DOHH2 (cell line): Measurements from ENCODE around the gene DNAJC15.

Experiments
- H3F3A ChIP-seq: fragments of 200-600 bp; sonication (generic), shearing (Covaris generic); 2 replicates; pipeline ENCODE4 v1.6.0; 2016; ENCODE audit warnings: antibody characterized with exemption, mild to moderate bottlenecking; ENCODE audit not compliant: control insufficient read depth, insufficient read depth
- H3K27ac ChIP-seq: fragments of 200-600 bp; sonication (generic); 2 replicates; pipeline ENCODE4 v1.5.1; 2014; ENCODE audit warnings: low read depth, mild to moderate bottlenecking, low read length, moderate library complexity
- H3K27me3 ChIP-seq: fragments of 200-600 bp; sonication (generic); 2 replicates; pipeline ENCODE4 v1.6.1; 2014; ENCODE audit warnings: mild to moderate bottlenecking, low read length, mixed read lengths; ENCODE audit not compliant: control insufficient read depth
- H3K36me3 ChIP-seq: fragments of 200-600 bp; sonication (generic); 2 replicates; pipeline ENCODE4 v1.6.1; 2014; ENCODE audit warnings: mild to moderate bottlenecking, low read length, moderate library complexity, mixed read lengths; ENCODE audit not compliant: control insufficient read depth
- H3K4me1 ChIP-seq: fragments of 200-600 bp; sonication (generic); 2 replicates; pipeline ENCODE4 v1.6.1; 2014; ENCODE audit warnings: mild to moderate bottlenecking, low read length, mixed read lengths; ENCODE audit not compliant: control insufficient read depth
- H3K4me2 ChIP-seq: fragments of 200-600 bp; sonication (generic); 2 replicates; pipeline ENCODE4 v1.6.0; 2014; ENCODE audit warnings: mild to moderate bottlenecking, low read length, moderate library complexity
- H3K4me3 ChIP-seq: fragments of 200-600 bp; sonication (generic); 2 replicates; pipeline ENCODE4 v1.5.1; 2014; ENCODE audit warnings: mild to moderate bottlenecking, low read length, mixed read lengths
- H3K79me2 ChIP-seq: fragments of 200-600 bp; sonication (generic); 2 replicates; pipeline ENCODE4 v1.6.1; 2014; ENCODE audit warnings: mild to moderate bottlenecking, low read length, mixed read lengths; ENCODE audit not compliant: control insufficient read depth
- H3K9me2 ChIP-seq: fragments of 200-600 bp; sonication (generic); replicated peaks from 2 replicates; pipeline ENCODE4 v1.6.1; 2014; ENCODE audit warnings: mild to moderate bottlenecking, low read length, mixed read lengths; ENCODE audit not compliant: control insufficient read depth
- H3K9me3 ChIP-seq: fragments of 200-600 bp; sonication (generic); 2 replicates; pipeline ENCODE4 v1.6.1; 2014; ENCODE audit warnings: antibody characterized with exemption, low read length, mixed read lengths; ENCODE audit not compliant: control insufficient read depth, insufficient read depth
- H4K20me1 ChIP-seq: fragments of 200-600 bp; sonication (generic); 2 replicates; pipeline ENCODE4 v1.6.0; 2014; ENCODE audit warnings: low read depth, mild to moderate bottlenecking, antibody characterized with exemption, low read length, moderate library complexity; ENCODE audit not compliant: control insufficient read depth, insufficient read depth
- EZH2phosphoT487 ChIP-seq: fragments of 200-600 bp; sonication (generic); IDR thresholded peaks from 2 replicates; pipeline ENCODE4 v1.6.1; 2017; ENCODE audit warnings: borderline replicate concordance, mild to moderate bottlenecking, antibody characterized with exemption, low read length, moderate library complexity, mixed read lengths
- TF ChIP-seq, protein P1 (sequence below): fragments of 200-600 bp; sonication (generic); IDR thresholded peaks from one replicate; pipeline ENCODE4 v1.5.1; 2014; ENCODE audit warnings: antibody characterized with exemption, mild to moderate bottlenecking, low read depth, low read length; ENCODE audit not compliant: poor library complexity, severe bottlenecking

The DNAJC15 gene

DNA sequence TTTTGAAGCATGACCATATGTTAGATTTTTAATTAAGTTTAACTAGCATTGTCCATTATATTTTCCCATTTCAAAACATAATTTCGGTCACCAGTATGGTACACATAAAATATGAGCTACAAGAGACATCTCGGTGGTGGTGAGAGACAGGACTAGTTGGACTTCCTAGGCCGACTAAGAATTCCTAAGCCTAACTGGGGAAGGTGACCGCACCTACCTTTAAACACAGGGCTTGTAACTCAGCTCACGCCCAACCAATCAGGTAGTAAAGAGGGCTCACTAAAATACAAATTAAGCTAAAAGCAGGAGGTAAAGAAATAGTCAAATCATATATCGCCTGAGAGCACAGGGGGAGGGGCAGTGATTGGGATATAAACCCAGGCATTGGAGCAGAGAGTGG lies 22.9 kb downstream of the DNAJC15 start:
- H3K4me3 ChIP-seq = peak overlapping the region; percentile 68
- H4K20me1 ChIP-seq = no peaks in the 10 kb centered on the region
- H3F3A ChIP-seq = peaks cover 20% of the 10 kb centered on the region
- H3K36me3 ChIP-seq = peaks cover 20% of the 10 kb centered on the region
- peak overlapping the region; percentile 80 for H3K27ac ChIP-seq
- H3K27me3 ChIP-seq = no peaks in the 10 kb centered on the region
- no peaks in the 10 kb centered on the region for H3K9me3 ChIP-seq
- H3K9me2 ChIP-seq = no peaks in the 10 kb centered on the region
- peak overlapping the region; percentile 94 for H3K4me2 ChIP-seq
- TF ChIP-seq, protein P1, sequence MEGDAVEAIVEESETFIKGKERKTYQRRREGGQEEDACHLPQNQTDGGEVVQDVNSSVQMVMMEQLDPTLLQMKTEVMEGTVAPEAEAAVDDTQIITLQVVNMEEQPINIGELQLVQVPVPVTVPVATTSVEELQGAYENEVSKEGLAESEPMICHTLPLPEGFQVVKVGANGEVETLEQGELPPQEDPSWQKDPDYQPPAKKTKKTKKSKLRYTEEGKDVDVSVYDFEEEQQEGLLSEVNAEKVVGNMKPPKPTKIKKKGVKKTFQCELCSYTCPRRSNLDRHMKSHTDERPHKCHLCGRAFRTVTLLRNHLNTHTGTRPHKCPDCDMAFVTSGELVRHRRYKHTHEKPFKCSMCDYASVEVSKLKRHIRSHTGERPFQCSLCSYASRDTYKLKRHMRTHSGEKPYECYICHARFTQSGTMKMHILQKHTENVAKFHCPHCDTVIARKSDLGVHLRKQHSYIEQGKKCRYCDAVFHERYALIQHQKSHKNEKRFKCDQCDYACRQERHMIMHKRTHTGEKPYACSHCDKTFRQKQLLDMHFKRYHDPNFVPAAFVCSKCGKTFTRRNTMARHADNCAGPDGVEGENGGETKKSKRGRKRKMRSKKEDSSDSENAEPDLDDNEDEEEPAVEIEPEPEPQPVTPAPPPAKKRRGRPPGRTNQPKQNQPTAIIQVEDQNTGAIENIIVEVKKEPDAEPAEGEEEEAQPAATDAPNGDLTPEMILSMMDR = no peak
- TF ChIP-seq EZH2phosphoT487 = no peak
- H3K79me2 ChIP-seq = peaks cover 96% of the 10 kb centered on the region
- H3K4me1 ChIP-seq = peaks cover 81% of the 10 kb centered on the region

DNA sequence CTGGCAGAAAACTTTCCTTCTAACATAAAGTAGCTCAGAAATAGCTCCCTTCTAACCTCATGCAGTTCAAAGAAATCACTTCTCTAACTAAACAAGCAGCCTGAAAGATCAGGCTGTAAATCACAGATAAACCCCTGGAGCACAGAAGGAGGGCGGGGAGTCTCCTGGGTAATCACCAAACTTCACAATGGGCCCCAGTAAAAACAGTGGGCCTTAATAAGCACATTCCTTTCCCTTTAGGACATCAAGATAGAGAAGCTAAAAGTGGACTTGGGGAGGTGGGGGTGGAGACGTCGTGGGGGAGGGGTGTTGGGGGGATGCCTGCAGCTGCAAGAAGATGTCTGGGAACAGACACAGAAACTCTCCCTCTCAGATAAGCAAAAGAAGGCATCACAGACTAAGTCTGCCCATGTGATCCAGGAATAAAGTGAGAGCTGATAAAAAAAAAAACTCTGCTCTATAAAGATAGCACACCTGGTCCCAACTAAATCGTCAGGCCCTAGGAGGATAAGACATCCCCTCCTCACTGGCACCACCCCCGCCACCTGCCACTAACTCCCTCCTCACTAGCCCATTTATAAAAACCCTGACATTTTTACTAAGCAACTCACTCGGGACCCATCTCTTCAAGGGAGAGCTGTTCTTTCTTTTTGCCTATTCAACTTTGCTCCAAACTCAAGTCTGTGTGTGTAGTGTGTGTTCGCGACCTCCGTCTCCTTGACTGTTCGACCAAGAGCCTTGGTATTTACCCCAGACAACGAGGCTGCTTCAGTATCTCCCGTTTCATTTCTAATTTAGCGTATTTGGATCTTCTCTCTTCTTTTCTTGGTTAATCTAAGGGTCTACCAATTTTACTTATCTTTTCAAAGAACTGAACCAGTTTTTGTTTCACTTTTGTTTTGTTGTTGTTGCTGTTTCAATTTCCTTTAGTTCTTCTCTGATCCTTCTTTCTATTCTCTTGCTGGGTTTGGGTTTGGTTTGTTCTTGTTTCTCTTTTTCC lies 31.7 kb downstream of the DNAJC15 start:
- peak overlapping the region; percentile 65 for H3K4me2 ChIP-seq
- H4K20me1 ChIP-seq = 0 out of 2 replicates have a peak, but pooled peaks cover 7% of the 10 kb centered on the region
- TF ChIP-seq, protein P1 = no peak
- TF ChIP-seq EZH2phosphoT487 = no peak
- H3K9me2 ChIP-seq = no peaks in the 10 kb centered on the region
- no peaks in the 10 kb centered on the region for H3K27me3 ChIP-seq
- no peak overlapping the region for H3K27ac ChIP-seq
- peaks cover 95% of the 10 kb centered on the region for H3K79me2 ChIP-seq
- H3K9me3 ChIP-seq = 0 out of 2 replicates have a peak, but pooled peaks cover 3% of the 10 kb centered on the region
- no peaks in the 10 kb centered on the region for H3F3A ChIP-seq
- peak overlapping the region; percentile 60 for H3K4me3 ChIP-seq
- peaks cover 7% of the 10 kb centered on the region; the same call in 1 of the 2 replicates for H3K36me3 ChIP-seq
- peaks cover 51% of the 10 kb centered on the region for H3K4me1 ChIP-seq

DNA sequence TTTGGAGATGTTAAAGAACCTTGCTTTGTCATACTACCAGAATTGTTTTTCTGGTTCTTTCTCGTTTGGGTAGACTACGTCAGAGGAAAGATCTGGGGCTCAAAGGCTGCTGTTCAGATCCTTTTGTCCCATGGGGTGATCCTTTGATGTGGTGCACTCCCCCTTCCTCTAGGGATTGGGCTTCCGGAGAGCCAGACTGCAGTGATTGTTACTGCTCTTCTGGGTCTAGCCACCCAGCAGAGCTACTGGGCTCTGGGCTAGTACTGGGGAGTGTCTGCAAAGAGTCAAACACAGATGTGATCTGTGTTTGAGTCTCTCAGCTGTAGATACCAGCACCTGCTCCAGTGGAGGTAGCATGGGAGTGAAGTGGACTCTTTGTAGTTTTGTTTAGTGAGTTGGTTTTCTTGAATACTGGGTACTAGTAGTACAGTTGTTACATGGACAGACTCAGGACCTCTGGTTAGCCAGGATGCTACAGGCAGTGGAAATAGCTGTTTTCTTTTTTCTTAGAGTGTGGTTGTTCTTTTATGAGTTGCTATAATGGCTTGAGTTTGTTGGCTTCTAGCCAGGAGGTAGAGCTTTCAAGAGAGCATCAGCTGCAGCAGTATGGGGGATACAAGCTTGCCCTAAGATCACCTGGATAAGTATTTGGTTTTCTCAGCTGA lies 34.4 kb downstream of the DNAJC15 start:
- TF ChIP-seq, protein P1 = no peak
- no peak for TF ChIP-seq EZH2phosphoT487
- H3K4me3 ChIP-seq = peak overlapping the region; percentile 20; the same call in 1 of the 2 replicates
- H3F3A ChIP-seq = no peaks in the 10 kb centered on the region
- H4K20me1 ChIP-seq = 0 out of 2 replicates have a peak, but pooled peaks cover 7% of the 10 kb centered on the region
- H3K36me3 ChIP-seq = peaks cover 7% of the 10 kb centered on the region; the same call in 1 of the 2 replicates
- H3K27ac ChIP-seq = no peak overlapping the region
- no peaks in the 10 kb centered on the region for H3K9me2 ChIP-seq
- H3K9me3 ChIP-seq = 0 out of 2 replicates have a peak, but pooled peaks cover 3% of the 10 kb centered on the region
- H3K27me3 ChIP-seq = no peaks in the 10 kb centered on the region
- peak overlapping the region; percentile 48 for H3K4me2 ChIP-seq
- H3K4me1 ChIP-seq = peaks cover 51% of the 10 kb centered on the region
- peaks cover 90% of the 10 kb centered on the region for H3K79me2 ChIP-seq
